GM12801 (cell line): ENCODE results near the gene PIP4K2C.

Experiments
- CTCF ChIP-seq: IDR thresholded peaks from one replicate; pipeline ENCODE4 v1.5.1; 2011; ENCODE audit warnings: control low read depth; ENCODE audit not compliant: insufficient read length; ENCODE audit errors: extremely low read depth

The PIP4K2C gene

DNA sequence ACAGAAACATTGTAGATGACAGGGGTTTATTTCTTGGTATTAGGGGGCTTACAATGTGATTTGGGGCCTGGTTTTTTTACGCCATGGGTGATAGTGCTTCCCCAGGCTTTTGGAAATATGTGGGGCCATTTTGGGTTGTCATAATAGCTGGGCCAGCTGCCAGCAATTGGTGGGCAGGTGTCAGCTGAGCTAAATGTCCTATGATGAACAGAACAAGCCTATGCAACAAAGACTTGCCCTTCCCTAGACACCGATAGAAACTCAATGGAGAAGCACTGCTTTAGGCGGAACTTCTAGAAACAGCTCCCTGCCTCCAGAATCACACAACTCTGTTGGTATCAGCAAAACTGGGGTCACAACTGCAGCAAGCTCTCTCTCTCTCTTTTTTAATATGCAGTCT lies 47.1 kb downstream of the PIP4K2C start:
- no peak for TF ChIP-seq CTCF

DNA sequence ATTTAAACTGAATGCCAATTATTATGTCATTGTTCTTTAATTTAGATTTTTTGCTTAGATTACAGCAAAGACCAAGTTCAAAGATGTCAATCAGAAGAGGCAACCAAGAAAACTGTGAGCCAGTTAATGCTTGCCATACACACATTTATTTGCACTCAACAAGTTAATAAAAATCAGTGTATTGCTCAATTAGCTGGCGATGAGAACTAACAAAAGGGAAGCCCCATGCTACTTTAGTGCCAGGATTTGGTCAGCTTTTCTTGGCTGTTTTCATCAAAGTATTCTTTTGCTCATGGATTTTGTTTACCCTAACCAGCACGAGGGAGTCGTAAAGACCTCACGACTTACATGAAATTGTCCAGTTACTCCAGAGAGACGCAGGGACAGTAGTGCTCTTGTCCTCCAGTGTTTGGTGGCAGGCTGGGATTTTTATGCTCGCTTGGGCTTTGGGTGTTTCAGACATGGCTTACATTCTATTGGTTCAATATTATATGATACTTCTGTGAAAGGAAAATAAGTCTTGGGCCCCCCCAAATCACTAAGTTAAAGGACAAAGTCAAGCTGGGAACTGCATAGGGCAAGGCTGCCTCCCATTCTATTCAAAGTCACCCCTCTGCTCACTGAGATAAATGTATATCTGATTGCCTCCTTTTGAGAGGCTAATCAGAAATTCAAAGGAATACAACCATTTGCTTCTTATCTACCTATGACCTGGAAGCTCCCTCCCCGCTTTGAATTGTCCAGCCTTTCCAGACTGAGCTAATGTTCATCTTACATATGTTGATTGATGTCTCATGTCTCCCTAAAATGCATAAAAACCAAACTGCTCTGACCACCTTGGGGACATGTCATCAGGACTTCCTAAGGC lies 49.4 kb downstream of the PIP4K2C start:
- no peak for TF ChIP-seq CTCF

DNA sequence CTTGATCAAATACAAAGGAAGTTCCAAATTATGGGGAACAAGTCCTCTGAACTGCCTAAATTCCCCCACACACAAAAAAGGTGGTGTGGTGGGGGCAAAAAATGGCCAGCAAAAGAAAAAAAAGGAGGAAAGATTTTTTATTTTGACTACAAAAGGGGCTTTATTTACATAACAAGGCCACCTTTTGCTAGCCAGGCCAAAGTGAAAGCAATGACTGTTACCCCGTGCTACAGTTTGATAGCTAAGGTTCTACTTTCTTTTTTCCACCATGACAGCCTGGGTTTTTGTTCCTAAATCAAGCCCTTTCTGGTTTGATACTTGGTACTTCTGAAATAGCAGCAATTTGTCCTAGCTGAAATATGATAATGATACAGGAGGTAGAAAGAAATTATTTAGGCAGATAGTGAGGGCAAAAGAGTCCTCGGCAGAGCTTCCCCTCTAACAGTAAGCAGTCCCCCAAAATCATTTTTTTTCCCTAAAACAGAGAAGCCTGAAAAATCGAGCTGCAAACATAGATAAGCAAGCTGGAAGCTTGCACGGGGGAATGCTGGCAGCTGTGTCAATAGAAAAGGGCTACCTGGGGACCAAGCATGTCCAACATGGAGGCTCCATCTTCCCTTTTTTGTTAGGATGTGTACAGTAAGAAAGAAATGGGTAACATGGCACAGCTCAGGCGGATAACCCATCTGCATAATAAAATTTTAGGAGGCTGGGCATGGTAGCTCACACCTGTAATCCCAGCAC lies 50.9 kb downstream of the PIP4K2C start:
- TF ChIP-seq CTCF, result no peak
